Astrocyte (in vitro differentiated cells and primary cell): ENCODE data around the gene DDX41.

Experiments used
- EZH2 ChIP-seq: IDR thresholded peaks from 2 replicates; pipeline ENCODE4 v1.6.1; 2012; ENCODE audit warnings: mild to moderate bottlenecking, low read length, inconsistent platforms; ENCODE audit not compliant: insufficient read depth
- TF ChIP-seq, protein P1 (sequence below): IDR thresholded peaks from 2 replicates; pipeline ENCODE4 v1.5.1; 2011; ENCODE audit warnings: low read depth, mild to moderate bottlenecking, inconsistent platforms, low read length, moderate library complexity; ENCODE audit not compliant: insufficient read depth

DNA sequence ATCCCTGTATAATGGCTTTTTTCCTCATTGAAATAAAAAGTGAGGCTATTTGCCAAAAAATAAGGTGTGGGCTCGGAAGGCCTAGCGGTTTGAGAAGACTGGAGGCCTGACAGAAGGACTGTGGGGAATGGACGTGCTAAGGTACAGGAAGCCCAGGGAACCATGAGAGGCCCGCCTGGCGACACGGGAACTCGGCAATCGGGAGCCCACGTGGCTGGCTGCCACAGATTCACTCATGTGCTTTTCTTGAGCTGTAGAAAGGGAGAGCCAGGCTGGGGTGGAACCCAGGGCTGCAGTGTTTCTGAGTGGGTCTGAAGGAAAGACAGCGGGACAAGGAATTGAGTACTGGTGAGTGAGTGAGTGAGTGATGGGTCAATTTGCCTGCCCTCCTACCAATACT is 11.9 kb upstream of the DDX41 start:
- no peak for TF ChIP-seq EZH2
- TF ChIP-seq, protein P1, sequence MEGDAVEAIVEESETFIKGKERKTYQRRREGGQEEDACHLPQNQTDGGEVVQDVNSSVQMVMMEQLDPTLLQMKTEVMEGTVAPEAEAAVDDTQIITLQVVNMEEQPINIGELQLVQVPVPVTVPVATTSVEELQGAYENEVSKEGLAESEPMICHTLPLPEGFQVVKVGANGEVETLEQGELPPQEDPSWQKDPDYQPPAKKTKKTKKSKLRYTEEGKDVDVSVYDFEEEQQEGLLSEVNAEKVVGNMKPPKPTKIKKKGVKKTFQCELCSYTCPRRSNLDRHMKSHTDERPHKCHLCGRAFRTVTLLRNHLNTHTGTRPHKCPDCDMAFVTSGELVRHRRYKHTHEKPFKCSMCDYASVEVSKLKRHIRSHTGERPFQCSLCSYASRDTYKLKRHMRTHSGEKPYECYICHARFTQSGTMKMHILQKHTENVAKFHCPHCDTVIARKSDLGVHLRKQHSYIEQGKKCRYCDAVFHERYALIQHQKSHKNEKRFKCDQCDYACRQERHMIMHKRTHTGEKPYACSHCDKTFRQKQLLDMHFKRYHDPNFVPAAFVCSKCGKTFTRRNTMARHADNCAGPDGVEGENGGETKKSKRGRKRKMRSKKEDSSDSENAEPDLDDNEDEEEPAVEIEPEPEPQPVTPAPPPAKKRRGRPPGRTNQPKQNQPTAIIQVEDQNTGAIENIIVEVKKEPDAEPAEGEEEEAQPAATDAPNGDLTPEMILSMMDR = no peak
